Lower leg skin (tissue), 3 donors: ENCODE measurements around the gene KCNB1.

Source experiments
- POLR2A ChIP-seq, 2 donors: fragments of 450-650 bp; IDR thresholded peaks; one replicate each; pipeline ENCODE4 v1.6.1; 2016 to 2017; ENCODE audit warnings: antibody characterized with exemption in 2 of 2, mild to moderate bottlenecking in 1 of 2, moderate library complexity in 1 of 2
- TF ChIP-seq, protein P1 (sequence below), 3 donors: fragments of 450-650 bp; IDR thresholded peaks; one replicate each; pipeline ENCODE4 v1.5.1; 2016; ENCODE audit warnings: antibody characterized with exemption in 3 of 3, mild to moderate bottlenecking in 3 of 3, moderate library complexity in 2 of 3

DNA sequence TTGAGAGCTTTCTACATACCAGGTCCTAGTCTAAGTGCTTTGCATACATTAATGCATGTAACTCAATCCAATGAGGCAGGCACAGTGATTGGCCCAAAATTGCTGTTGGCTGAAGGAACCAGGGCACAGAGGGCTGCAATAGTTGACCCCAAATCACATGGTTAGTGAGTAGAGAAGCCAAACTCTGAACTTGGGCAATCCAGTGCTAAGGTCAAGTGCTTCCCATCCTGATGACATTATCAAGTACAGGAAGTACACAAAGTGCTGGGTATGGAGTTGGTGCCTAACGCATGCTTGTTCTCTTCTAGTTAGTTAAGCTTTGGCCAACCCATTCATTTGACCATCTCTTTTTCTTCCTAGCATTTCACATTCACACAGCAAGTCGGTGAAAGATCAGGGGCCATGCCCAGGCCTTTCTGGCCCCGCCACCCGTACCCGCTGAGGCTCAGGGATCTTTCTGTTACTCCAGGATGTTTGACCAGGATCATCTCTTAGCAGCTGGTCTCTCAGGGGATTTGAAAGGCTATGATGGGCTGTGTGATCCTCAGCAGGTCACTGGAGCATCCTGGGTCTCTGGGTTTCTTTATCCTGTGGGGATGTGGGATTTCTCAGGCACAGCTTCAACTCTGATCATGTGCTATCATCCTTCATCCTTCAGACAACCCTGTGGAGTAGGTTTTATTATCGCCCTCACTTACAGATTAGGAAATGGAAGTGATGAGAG lies 7.0 kb downstream of the KCNB1 start:
- TF ChIP-seq, protein P1, sequence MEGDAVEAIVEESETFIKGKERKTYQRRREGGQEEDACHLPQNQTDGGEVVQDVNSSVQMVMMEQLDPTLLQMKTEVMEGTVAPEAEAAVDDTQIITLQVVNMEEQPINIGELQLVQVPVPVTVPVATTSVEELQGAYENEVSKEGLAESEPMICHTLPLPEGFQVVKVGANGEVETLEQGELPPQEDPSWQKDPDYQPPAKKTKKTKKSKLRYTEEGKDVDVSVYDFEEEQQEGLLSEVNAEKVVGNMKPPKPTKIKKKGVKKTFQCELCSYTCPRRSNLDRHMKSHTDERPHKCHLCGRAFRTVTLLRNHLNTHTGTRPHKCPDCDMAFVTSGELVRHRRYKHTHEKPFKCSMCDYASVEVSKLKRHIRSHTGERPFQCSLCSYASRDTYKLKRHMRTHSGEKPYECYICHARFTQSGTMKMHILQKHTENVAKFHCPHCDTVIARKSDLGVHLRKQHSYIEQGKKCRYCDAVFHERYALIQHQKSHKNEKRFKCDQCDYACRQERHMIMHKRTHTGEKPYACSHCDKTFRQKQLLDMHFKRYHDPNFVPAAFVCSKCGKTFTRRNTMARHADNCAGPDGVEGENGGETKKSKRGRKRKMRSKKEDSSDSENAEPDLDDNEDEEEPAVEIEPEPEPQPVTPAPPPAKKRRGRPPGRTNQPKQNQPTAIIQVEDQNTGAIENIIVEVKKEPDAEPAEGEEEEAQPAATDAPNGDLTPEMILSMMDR (IDR thresholded peaks at IDR 0.05), result no peak
- no peak for TF ChIP-seq POLR2A (IDR thresholded peaks at IDR 0.05)
